H9 (cell line): ENCODE data around the gene MED10. TPM values are rescaled to one million over a fixed set of nuclear protein-coding genes. Genes with fewer than 3 reads are reported as not detected.

Source experiments
- DNase-seq: peaks from one replicate; pipeline ENCODE4 v3.0.0-alpha.2; 2017
- H2AFZ ChIP-seq: one replicate; pipeline ENCODE4 v1.6.1; 2013; ENCODE audit warnings: mild to moderate bottlenecking, low read length, control low read depth, moderate library complexity
- H2AK5ac ChIP-seq: 2 replicates; pipeline ENCODE4 v1.6.1; 2013; ENCODE audit warnings: low read length, control low read depth, mixed read lengths; ENCODE audit not compliant: insufficient read length
- H2BK120ac ChIP-seq: one replicate; pipeline ENCODE4 v1.6.1; 2013; ENCODE audit warnings: low read depth, mild to moderate bottlenecking, low read length, control low read depth, inconsistent platforms; ENCODE audit not compliant: poor library complexity, severe bottlenecking
- H2BK12ac ChIP-seq: 2 replicates; pipeline ENCODE4 v1.6.1; 2013; ENCODE audit warnings: low read length, control low read depth, mixed read lengths, low read depth; ENCODE audit not compliant: insufficient read length
- H2BK15ac ChIP-seq: 2 replicates; pipeline ENCODE4 v1.6.1; 2013; ENCODE audit warnings: low read depth, low read length, control low read depth
- H2BK20ac ChIP-seq: one replicate; pipeline ENCODE4 v1.6.1; 2013; ENCODE audit warnings: low read depth, mild to moderate bottlenecking, low read length, control low read depth, inconsistent platforms; ENCODE audit not compliant: poor library complexity, severe bottlenecking
- H2BK5ac ChIP-seq: 2 replicates; pipeline ENCODE4 v1.6.1; 2013; ENCODE audit warnings: low read length, control low read depth, mixed read lengths; ENCODE audit not compliant: insufficient read length
- H3K14ac ChIP-seq: 2 replicates; pipeline ENCODE4 v1.6.1; 2013; ENCODE audit warnings: low read length, control low read depth; ENCODE audit not compliant: insufficient read depth
- H3K18ac ChIP-seq: 2 replicates; pipeline ENCODE4 v1.6.1; 2013; ENCODE audit warnings: low read depth, mild to moderate bottlenecking, mixed read lengths, low read length, control low read depth; ENCODE audit not compliant: insufficient read length
- H3K23ac ChIP-seq: 2 replicates; pipeline ENCODE4 v1.6.1; 2013; ENCODE audit warnings: low read length, control low read depth, mixed read lengths, low read depth; ENCODE audit not compliant: insufficient read length
- H3K23me2 ChIP-seq: 2 replicates; pipeline ENCODE4 v1.6.1; 2013; ENCODE audit warnings: low read depth, mild to moderate bottlenecking, mixed read lengths, low read length, control low read depth; ENCODE audit not compliant: insufficient read length, poor library complexity, severe bottlenecking
- H3K27ac ChIP-seq: 2 replicates; pipeline ENCODE4 v1.5.1; 2013; ENCODE audit warnings: low read length, control low read depth, mixed read lengths, low read depth; ENCODE audit not compliant: insufficient read length
- H3K27me3 ChIP-seq: 2 replicates; pipeline ENCODE4 v1.6.1; 2013; ENCODE audit warnings: low read length, control low read depth, inconsistent platforms; ENCODE audit not compliant: insufficient read depth
- H3K4ac ChIP-seq: 2 replicates; pipeline ENCODE4 v1.6.1; 2013; ENCODE audit warnings: low read depth, mild to moderate bottlenecking, control low read depth, inconsistent platforms, low read length, moderate library complexity
- H3K4me1 ChIP-seq: 2 replicates; pipeline ENCODE4 v1.6.1; 2013; ENCODE audit warnings: low read length, control low read depth, inconsistent platforms; ENCODE audit not compliant: insufficient read depth
- H3K4me2 ChIP-seq: 2 replicates; pipeline ENCODE4 v1.6.1; 2013; ENCODE audit warnings: low read length, control low read depth, mixed read lengths; ENCODE audit not compliant: insufficient read length, insufficient read depth
- H3K56ac ChIP-seq: 2 replicates; pipeline ENCODE4 v1.6.1; 2013; ENCODE audit warnings: low read depth, mild to moderate bottlenecking, mixed read lengths, low read length, control low read depth; ENCODE audit not compliant: insufficient read length
- H3K79me1 ChIP-seq: 2 replicates; pipeline ENCODE4 v1.6.1; 2013; ENCODE audit warnings: low read depth, mild to moderate bottlenecking, moderate library complexity, low read length, control low read depth, inconsistent platforms; ENCODE audit not compliant: insufficient read depth, poor library complexity, severe bottlenecking
- H3K79me2 ChIP-seq: 2 replicates; pipeline ENCODE4 v1.6.1; 2013; ENCODE audit warnings: low read length, control low read depth, inconsistent platforms; ENCODE audit not compliant: insufficient read depth
- H3K9ac ChIP-seq: 2 replicates; pipeline ENCODE4 v1.6.1; 2013; ENCODE audit warnings: low read length, control low read depth, mixed read lengths; ENCODE audit not compliant: insufficient read length; ENCODE audit errors: extremely low read depth
- H3K9me3 ChIP-seq: one replicate; pipeline ENCODE4 v1.6.1; 2013; ENCODE audit warnings: low read depth, low read length, inconsistent platforms; ENCODE audit not compliant: control insufficient read depth
- H3T11ph ChIP-seq: one replicate; pipeline ENCODE4 v1.6.1; 2013; ENCODE audit warnings: mild to moderate bottlenecking, low read length, control low read depth, inconsistent platforms
- H4K20me1 ChIP-seq: one replicate; pipeline ENCODE4 v1.6.1; 2013; ENCODE audit not compliant: control insufficient read depth, insufficient read length, insufficient read depth
- H4K5ac ChIP-seq: 2 replicates; pipeline ENCODE4 v1.6.1; 2013; ENCODE audit warnings: low read depth, mild to moderate bottlenecking, mixed read lengths, low read length, control low read depth; ENCODE audit not compliant: insufficient read length
- H4K8ac ChIP-seq: replicated peaks from 2 replicates; pipeline ENCODE4 v1.6.1; 2013; ENCODE audit warnings: low read length, control low read depth, mixed read lengths, low read depth; ENCODE audit not compliant: insufficient read length
- H4K91ac ChIP-seq: 2 replicates; pipeline ENCODE4 v1.6.1; 2013; ENCODE audit warnings: low read depth, mild to moderate bottlenecking, moderate library complexity, mixed read lengths, low read length, control low read depth; ENCODE audit not compliant: insufficient read length
- H3K27ac Mint-ChIP-seq, 3 experiments: 2 replicates in 2 of 3; 3 replicates in 1 of 3; pipeline ENCODE4 v1.8.0; 2020 to 2021; ENCODE audit warnings: mixed read lengths in 3 of 3, mild to moderate bottlenecking in 1 of 3, moderate library complexity in 1 of 3
- H3K27me3 Mint-ChIP-seq: 2 replicates; pipeline ENCODE4 v1.8.0; 2021; ENCODE audit warnings: low read depth, mild to moderate bottlenecking, moderate library complexity, mixed read lengths
- H3K36me3 Mint-ChIP-seq, 3 experiments: 2 replicates in 2 of 3; 3 replicates in 1 of 3; pipeline ENCODE4 v1.8.0; 2020 to 2021; ENCODE audit warnings: low read depth in 3 of 3, mixed read lengths in 3 of 3; ENCODE audit not compliant: insufficient read depth in 1 of 3
- H3K4me1 Mint-ChIP-seq, 2 experiments: 2 replicates each; pipeline ENCODE4 v1.8.0; 2020; ENCODE audit warnings: mixed read lengths in 2 of 2
- H3K4me3 Mint-ChIP-seq, 2 experiments: 2 replicates in 1 of 2; 3 replicates in 1 of 2; pipeline ENCODE4 v1.8.0; 2020 to 2021; ENCODE audit warnings: mild to moderate bottlenecking in 2 of 2, mixed read lengths in 2 of 2, moderate library complexity in 1 of 2
- H3K9me3 Mint-ChIP-seq, 2 experiments: 2 replicates in 1 of 2; 3 replicates in 1 of 2; pipeline ENCODE4 v1.8.0; 2020; ENCODE audit warnings: mild to moderate bottlenecking in 2 of 2, mixed read lengths in 2 of 2, moderate library complexity in 1 of 2
- CTCF ChIP-seq: fragments of 200-600 bp; sonication (generic); conservative IDR thresholded peaks from 3 replicates; pipeline ENCODE4 v1.8.0; 2021; ENCODE audit warnings: antibody characterized with exemption, mild to moderate bottlenecking
- WGBS: extraction: QIAGEN DNeasy Blood & Tissue Kit; methylation state at CpG from one replicate; pipeline ENCODE4 v1.1.7; 2013; ENCODE audit warnings: missing lambda C conversion rate, low lambda C conversion rate, mixed read lengths; ENCODE audit not compliant: insufficient read length; ENCODE audit errors: extremely low coverage; 5-methylcytosine and 5-hydroxymethylcytosine counted together
- total RNA-seq: library from RNA; stranded (reverse); gene quantifications from 2 replicates; pipeline ENCODE4 v1.2.1, GENCODE V29; 2021

MED10 gene
- total RNA-seq, 1 experiment from 2014 or later = 35.3 TPM

GRCh38 chr5:6410421-6410820 lies 32.1 kb upstream of the MED10 start:
- H3K14ac ChIP-seq = no peak overlapping the region
- no peak overlapping the region for H4K8ac ChIP-seq
- H2BK15ac ChIP-seq = no peak overlapping the region
- H3K27ac Mint-ChIP-seq = no peak overlapping the region
- no peak overlapping the region for H2BK20ac ChIP-seq
- H3K9me3 Mint-ChIP-seq = peaks cover 0 to 3% of the 10 kb centered on the region in 2 experiments; a peak in 1 of 5 replicates
- no peak overlapping the region for H2BK120ac ChIP-seq
- H3K4me3 Mint-ChIP-seq = no peak overlapping the region
- peaks cover 4 to 9% of the 10 kb centered on the region in 2 experiments; a peak in 3 of 4 replicates for H3K4me1 Mint-ChIP-seq
- H3K27me3 ChIP-seq = no peaks in the 10 kb centered on the region
- no peak for TF ChIP-seq CTCF
- no peaks in the 10 kb centered on the region for H3K79me2 ChIP-seq
- no peak overlapping the region for H4K5ac ChIP-seq
- no peak overlapping the region for H4K91ac ChIP-seq
- no peak overlapping the region for H3K4me2 ChIP-seq
- H3K9me3 ChIP-seq = no peaks in the 10 kb centered on the region
- H2BK12ac ChIP-seq = no peak overlapping the region
- no peak overlapping the region for H3K18ac ChIP-seq
- no peak overlapping the region for H3K23ac ChIP-seq
- H2BK5ac ChIP-seq = no peak overlapping the region
- no peak overlapping the region for H3K56ac ChIP-seq
- no peak overlapping the region for H2AK5ac ChIP-seq
- no peak overlapping the region for H2AFZ ChIP-seq
- H3K4me1 ChIP-seq = no peaks in the 10 kb centered on the region
- no peaks in the 10 kb centered on the region for H3K23me2 ChIP-seq
- H3K27ac ChIP-seq = no peak overlapping the region
- no CpG with 5 or more reads among the region's 9 CpGs for WGBS
- no peaks in the 10 kb centered on the region; a peak in 1 of 7 replicates for H3K36me3 Mint-ChIP-seq
- no peak overlapping the region for H3K4ac ChIP-seq
- H4K20me1 ChIP-seq = no peaks in the 10 kb centered on the region
- H3K27me3 Mint-ChIP-seq = peaks cover 10% of the 10 kb centered on the region
- H3T11ph ChIP-seq = no peak overlapping the region
- H3K9ac ChIP-seq = no peak overlapping the region
- H3K79me1 ChIP-seq = no peaks in the 10 kb centered on the region
- no peak for DNase-seq
